ENCODE data around the gene INPP4A.
"Not testable (repeated sequence)": the region's sequence is repeated elsewhere in the genome, so short reads cannot be mapped to it uniquely, and the experiment has no call there.

INPP4A gene

DNA sequence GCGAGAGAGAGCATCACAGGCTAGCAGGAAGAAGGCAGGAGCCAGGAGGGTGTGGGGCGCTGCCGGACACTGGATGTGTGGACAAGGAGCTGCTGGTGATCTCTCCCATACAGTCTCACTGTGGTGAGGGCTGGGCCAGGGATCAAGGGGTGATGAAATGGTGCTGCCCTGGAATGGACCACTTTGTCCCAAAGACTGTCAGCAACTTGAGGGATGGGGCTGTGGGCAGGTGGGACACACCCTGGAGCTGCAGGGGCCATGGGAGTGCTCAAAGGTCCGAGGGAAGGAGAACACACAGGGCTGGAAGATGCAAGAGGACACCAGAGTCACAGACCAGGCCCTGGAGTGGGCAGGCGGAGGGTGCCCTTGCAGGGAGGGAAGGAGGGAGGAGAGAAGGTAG, 125.7 kb downstream of the INPP4A start:
- no peak for DNase-seq

DNA sequence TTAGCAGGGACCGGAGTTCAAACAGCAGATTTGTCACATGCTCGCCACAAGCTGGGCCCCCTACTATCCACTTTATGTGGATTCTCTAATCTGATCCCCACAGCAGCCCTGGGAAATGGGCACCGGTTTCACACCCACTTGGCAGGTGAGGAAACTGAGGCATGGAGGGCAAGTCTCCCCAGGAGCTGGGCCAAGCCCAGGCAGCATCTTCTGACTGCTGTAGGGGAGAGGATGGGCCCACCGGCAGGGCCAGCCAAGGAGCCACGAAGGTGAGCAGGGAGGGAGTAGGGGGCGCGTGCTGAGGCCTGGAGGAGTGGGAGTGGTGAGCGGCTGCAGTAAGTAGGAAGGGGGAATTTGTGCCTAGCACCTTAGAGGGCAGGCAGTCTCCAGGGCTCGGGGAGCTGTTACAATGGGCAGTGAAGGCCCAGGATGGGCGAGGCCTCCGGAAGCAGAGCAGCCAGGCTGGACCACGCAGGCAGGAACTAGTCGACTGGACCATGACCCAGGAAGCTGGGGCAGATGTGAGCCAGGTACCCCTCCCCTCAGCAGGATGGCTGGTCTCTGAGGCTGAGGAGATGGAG, 126.6 kb downstream of the INPP4A start:
- no peak for DNase-seq

- no peak for DNase-seq
These were observed 127.1 kb downstream of the INPP4A start for GRCh38 chr2:98571796-98572195.

GRCh38 chr2:98572211-98572610, 127.6 kb downstream of the INPP4A start:
- no peak for DNase-seq

DNA sequence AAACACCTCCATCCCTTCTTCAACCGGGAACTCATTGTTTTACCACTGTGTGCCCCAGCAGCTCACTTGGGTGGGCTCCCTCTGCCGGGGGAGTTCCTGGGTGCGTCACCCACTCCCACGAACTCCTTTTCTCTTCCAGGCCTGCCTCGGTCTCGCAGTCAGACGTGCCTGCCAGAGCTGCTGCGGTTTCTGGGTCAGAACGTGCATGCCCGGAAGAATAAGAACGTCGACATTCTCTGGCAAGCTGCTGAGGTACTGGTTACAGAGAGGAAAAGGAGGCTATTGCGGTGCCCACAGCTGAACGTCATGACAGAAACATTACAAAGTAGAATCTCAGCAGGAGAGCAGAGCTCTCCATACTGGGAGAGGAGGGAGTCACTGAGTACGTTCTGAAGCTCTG, 128.0 kb downstream of the INPP4A start:
- DNase-seq = no peak

DNA sequence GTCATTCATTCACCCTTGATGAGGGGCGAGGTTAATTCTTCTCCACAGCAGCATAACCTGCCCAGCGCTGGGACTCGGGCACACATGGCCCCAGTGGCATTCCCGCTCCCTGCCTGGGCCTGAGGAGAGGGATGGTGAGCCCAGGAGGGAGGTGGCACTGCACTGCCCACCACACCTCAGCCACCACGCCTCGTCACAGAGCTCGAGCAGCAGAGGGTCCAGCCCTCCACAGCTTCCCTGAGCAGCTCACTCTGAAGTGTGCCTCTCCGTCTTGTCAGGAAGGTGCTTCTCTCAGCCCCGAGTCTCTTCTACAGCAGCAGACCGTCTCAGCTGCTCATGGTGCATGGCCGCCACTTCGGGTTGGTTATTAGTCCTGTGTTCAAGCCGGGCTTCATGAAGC, 128.8 kb downstream of the INPP4A start:
- DNase-seq = no peak

DNA sequence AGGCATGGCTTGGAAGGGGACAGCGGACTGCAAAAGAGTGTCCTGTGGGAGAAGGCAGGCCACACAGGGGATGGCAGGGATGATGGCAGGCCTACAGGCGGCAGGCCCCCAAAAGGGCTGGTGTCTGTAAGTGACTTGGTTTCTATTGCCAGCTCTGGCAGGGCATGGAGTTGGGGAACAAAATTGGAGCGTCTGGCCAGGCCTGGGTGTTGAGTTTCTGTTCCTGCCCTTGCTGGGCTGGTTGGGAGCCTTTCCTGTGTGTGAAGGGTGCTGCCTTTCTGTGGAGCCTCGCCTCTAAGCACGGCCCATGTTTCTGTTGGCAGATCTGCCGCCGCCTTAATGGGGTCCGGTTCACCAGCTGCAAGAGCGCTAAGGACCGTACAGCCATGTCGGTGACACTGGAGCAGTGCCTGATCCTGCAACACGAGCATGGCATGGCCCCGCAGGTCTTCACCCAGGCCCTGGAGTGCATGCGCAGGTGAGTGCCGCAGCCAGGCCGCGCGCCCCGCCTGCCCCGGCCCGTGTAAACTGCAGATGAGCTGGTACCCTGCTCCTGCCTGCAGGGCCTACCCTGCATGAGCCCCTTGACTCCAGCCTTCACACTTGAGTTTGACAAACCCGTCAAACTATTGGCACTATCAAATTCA, 132.1 kb downstream of the INPP4A start:
- DNase-seq = no peak

DNA sequence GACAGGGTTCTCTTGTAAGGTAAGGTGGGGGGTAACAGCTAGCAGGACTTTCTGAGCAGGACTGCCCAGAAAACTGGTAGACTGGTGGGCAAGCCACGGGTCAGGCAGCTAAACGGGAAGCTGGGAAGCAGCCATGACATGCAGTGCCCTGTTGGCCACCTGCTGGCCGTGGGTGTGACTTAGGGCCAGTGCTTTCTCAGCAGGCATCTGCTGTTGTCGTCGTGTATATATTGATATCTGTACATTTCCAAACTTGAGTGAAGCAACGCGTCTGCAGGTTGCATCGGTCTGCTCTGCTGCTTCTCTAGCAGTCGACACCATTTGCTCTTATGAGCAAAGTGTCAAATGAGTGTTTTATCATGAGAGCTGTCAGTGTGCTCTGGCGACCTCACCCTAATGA, 132.7 kb downstream of the INPP4A start:
- DNase-seq = no peak

DNA sequence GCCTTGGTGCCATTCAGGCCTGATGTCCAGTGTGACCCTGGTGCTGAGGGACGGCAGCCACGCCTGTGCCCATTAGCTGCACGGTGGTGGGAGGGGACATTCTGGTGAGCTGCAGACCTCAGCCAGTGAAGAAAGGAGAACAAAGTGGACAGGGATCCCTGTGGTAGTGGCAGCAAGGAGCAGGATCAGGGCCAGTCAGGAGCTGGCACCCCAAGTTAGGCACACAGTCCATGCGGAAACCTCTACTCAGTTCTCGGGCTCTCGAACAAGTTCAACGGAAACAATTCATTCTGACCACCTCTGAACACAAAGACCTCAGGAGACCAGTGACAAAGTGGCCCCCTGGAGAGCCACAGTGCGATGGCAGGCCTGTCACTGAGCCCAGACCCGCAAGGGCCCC, 133.6 kb downstream of the INPP4A start:
- DNase-seq = no peak

GRCh38 chr2:98579926-98580325, 135.3 kb downstream of the INPP4A start:
- no peak for DNase-seq

GRCh38 chr2:98580656-98581284, 136.1 kb downstream of the INPP4A start:
- no peak for DNase-seq

DNA sequence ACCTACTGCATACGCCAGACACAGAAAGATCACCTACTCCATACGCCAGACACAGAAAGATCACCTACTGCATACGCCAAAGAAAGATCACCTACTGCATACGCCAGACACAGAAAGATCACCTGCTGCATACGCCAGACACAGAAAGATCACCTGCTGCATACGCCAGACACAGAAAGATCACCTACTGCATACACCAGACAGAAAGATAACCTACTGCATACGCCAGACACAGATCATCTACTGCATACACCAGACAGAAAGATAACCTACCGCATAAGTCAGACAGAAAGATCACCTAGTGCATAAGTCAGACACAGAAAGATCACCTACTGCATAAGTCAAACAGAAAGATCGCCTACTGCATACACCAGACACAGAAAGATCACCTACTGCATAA, 137.9 kb downstream of the INPP4A start:
- DNase-seq = no peak

DNA sequence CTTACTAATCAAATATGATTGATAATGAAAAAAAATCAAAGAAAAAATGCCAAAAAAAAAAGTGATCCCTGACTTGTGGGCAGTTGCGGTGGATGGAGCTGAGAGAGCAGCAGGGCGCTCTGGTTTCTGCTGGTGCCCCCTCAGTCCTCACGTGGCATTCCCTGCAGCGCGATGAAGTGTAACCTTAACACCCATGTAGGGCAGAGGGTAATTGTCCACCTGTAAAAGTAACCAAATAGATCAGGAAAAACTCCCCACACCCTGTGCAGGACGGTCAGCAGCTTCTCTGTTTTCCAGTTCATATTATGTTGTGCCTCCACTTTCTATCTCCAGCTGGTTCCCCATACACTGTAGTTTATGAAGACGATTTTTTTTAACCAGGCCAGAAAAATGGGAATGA, 138.6 kb downstream of the INPP4A start:
- no peak for DNase-seq

DNA sequence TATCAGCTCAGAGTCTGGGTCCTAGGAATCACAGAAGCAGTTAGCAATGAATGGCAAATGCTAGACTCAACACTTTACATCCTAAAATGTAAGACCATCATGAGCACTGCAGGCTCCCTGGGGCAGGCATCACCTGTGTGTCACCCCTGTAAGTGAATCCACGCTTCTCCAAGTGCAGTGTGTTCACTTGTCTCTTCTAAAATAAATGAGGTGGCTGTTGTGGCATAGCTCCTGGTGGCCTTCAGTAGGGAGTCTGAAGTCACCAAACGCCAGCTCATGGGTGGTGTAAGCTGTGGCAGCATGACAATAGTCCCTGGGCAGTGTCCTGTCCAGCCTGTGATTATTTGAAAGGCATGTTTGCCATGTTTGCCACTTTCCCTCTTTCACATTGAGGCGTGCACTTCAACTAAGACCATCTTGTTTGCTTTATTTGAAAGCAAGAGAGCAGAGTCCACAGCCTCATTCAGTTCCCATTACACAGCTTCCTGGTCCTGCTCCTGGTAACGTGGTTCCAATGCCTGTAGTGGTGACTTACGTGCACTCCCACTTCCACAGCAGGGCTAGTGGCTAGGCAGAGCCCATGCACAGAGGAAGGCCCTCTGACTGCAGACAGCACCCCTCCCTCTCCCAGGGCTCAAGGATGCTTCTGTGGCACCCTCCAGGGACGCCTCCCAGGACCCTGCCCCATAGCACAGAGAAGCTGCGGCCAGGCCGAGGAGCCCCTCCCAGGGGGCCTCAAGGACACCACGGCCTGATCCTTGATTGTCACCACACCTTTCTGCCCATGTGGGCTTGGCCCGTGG, 139.4 kb downstream of the INPP4A start:
- DNase-seq = no peak

GRCh38 chr2:98585386-98585785, 140.7 kb downstream of the INPP4A start:
- DNase-seq = no peak

DNA sequence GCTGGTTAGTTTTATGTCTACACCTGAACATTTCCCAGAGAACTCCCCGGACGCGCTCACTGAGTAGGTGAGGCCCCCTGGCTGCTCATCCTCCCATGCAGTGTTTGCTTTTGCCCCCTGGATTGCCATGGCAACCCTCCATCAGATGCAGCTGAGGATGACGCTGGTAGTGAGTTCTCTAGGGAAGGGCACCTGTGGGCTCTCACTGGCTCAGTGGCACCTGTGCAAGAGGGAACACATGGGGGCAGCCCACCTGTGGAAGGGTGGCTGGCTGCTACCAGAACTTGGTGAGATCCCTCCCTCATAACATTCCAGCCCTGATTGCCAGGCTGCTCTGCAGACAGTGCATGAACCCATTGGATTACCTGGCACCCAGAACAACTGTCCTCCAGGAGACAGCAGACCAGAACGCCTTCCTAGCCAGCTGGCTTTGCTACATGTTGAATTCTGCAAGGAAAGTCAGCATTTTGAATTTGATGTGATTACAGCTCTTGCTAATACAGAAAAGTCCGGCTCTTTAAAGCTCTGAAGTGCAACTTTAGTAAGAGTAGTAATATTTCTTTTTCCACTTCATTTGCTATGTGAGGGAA, 142.0 kb downstream of the INPP4A start:
- DNase-seq = no peak

DNA sequence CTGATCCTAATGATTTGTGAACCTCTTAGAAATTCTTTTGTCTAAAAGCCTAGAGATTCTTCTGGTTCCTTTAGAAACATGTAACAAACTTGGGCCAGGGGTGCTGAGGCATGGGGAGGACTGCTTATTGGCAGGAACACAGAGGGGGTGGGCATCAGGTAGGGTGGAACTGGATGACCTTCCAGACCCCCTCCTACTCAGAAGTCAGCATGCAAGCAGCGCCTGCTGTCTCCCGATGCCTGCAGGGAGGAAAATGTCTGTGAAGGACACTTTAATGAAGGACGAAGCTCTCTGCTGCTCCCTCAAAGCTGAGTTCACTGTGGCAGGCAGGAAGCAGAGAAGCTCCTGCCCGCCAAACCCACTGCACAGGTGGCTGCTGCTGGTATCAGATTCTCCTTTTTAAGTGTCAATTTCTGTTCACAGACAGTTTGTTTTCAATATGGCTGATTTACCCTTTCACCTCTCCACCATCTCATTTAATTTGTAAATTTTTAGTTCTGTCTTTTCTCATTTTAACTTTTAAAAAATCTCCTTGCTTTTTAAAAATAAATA, 144.3 kb downstream of the INPP4A start:
- no peak for DNase-seq

DNA sequence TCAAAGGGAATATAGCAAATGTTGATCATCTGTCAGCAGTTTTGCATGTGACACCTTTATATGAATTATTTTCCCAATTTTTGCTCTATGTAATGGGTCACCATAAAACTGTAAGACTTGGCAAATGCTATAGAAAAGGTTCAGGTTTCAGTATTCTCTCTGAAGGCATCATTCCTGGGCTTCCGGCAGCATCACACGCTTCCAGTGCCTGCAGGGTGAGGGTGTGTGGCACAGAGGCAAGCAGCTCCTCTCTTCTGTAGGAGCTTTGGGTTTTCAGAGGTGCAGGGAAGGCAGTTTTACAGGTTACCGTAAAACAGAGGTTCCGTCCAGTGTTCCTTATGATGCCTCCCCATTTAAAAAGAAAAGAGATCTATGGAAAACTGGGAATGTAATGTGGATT, 144.8 kb downstream of the INPP4A start:
- DNase-seq = no peak

GRCh38 chr2:98592565-98592964, 147.9 kb downstream of the INPP4A start:
- DNase-seq = no peak

- not testable (repeated sequence) for DNase-seq
These were observed 150.0 kb downstream of the INPP4A start for GRCh38 chr2:98594665-98595064.

DNA sequence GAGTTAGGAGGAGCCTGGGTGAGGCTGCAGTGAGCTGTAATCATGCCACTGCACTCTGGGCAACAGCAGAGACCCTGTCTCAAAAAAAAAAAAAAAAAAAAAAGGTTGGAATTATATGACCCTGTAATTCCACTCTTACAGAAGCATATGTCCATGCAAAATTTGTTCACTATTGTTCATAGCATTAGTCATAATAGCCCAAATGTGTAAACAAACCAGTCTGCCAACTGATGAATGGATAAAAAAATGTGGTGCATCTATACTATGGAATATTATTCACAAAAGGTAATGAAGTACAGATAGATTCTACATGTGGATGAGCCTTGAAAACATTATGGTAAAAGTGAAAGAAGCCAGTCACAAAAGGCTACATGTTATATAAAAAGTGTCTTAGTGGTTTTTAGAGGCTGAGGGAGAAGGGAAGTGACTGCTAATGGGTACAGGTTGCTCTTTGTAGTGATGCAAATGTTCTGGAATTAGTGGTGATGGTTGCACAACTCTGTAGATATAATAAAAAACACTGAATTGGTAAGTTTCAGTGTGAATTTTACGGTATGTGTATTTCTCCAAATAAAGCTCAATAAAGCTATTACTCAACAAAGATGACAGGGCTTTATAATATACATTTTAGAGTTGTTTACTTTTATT, 154.2 kb downstream of the INPP4A start:
- DNase-seq = no peak

DNA sequence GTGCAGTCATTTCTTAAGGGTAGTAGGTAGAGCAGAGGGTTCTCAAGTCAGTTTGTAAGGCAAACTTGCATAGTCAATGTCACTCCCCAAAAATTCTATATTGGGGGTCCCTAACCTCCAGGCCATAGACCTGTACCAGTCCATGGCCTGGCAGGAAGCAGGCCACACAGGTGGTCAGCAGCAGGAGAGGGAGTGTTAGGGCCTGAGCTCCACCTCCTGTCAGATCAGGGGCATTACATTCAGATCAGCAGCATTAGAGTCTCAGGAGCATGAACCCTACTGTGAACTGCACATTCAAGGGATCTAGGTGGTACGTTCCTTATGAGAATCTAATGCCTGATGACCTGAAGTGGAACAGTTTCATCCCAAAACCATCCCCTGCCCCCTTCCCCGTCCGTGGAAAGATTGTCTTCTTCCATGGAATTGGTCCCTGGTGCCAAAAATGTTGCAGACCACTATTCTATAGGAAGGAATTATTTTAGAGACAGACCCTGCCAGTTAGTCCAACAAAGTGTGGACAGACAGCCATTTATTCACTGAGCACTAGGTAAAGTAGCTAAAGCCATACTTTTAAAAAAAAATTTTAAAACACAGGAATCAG, 157.0 kb downstream of the INPP4A start:
- no peak for DNase-seq
